Psoas muscle (tissue), 8 donors: Measurements from ENCODE around the gene ELP2. TPM values are rescaled to one million over a fixed set of nuclear protein-coding genes. Genes with fewer than 3 reads are reported as not detected.
A peak's percentile ranks its signal among the peaks of the same experiment; 100 is the strongest.

Experiments used
- ATAC-seq, 4 donors: fragments of 200-7000 bp; cut with Tn5 transposase; one replicate each; pipeline ENCODE4 v1.9.1; 2020; ENCODE audit warnings: moderate library complexity in 3 of 4, mild to moderate bottlenecking in 2 of 4
- DNase-seq, 2 donors: peaks; one replicate each; pipeline ENCODE4 v3.0.0-alpha.2; 2020
- H3K27ac ChIP-seq: fragments of 200-600 bp; one replicate; pipeline ENCODE4 v1.8.0; 2022
- H3K27me3 ChIP-seq, 3 donors: fragments of 200-600 bp in 1 of 3; one replicate each; pipeline versions ENCODE4 v1.6.1 to v1.8.0; 2013 to 2022; ENCODE audit warnings: low read length in 2 of 3, mild to moderate bottlenecking in 2 of 3, moderate library complexity in 1 of 3; ENCODE audit not compliant: insufficient read depth in 3 of 3
- H3K36me3 ChIP-seq, 2 donors: fragments of 200-600 bp in 1 of 2; one replicate each; pipeline versions ENCODE4 v1.6.1 to v1.8.0; 2013 to 2022; ENCODE audit warnings: low read depth in 1 of 2, mild to moderate bottlenecking in 1 of 2, moderate library complexity in 1 of 2; ENCODE audit not compliant: insufficient read depth in 1 of 2
- H3K4me1 ChIP-seq: fragments of 200-600 bp; one replicate; pipeline ENCODE4 v1.8.0; 2022
- H3K4me3 ChIP-seq: fragments of 200-600 bp; one replicate; pipeline ENCODE4 v1.8.0; 2022; ENCODE audit warnings: mild to moderate bottlenecking
- H3K9me3 ChIP-seq: fragments of 200-600 bp; one replicate; pipeline ENCODE4 v1.8.0; 2022
- WGBS, 3 donors: extraction: QIAGEN DNeasy Blood & Tissue Kit; methylation state at CpG; one replicate each; pipeline versions ENCODE4 v1.1.6 to v1.1.7; 2013; 5-methylcytosine and 5-hydroxymethylcytosine counted together
- intact Hi-C, 2 donors: fragments of 100-400 bp; cut with DNase I; formaldehyde crosslinking; loops; one replicate each; pipeline versions ENCODE4 v1.11.0 to v1.14.2; 2022
- polyA plus RNA-seq, 3 donors: library from polyadenylated mRNA; stranded (reverse); fragments of 200-250 nt; gene quantifications; one replicate each; pipeline ENCODE4 v1.2.3, GENCODE V29; 2013
- total RNA-seq, 4 donors: library from RNA; stranded (reverse); fragmentation: NEBNext Ultra II Directional in 2 of 4; extraction: Animal tissue kit (Norgen Biotek cat#: 25700) in 2 of 4; gene quantifications; one replicate each; pipeline versions ENCODE4 v1.2.1 to v1.2.4, GENCODE V29; 2021 to 2023
- TF ChIP-seq, protein P1 (sequence below): fragments of 200-600 bp; IDR thresholded peaks from one replicate; pipeline ENCODE4 v1.8.0; 2022; ENCODE audit warnings: antibody characterized with exemption
- donor health status: healthy with polysubstance abuse.
- donor health status: DM: no; HTN: no; CAD: no; lungs with moderate emphysema.
- donor health status: Bipolar disorder and iron deficiency.
- donor health status: healthy.
- donor health status: DM: yes; HTN: yes; CAD: no.
- donor health status: DM: no; HTN: no; CAD: no.
- donor health status: DM: no; HTN: no; CAD: no.
- donor health status: DM: yes; HTN: yes; CAD: no.

ELP2 gene
- total and polyA plus RNA-seq, 7 donors: 25.0 to 65.5 (median 54.7) TPM

DNA sequence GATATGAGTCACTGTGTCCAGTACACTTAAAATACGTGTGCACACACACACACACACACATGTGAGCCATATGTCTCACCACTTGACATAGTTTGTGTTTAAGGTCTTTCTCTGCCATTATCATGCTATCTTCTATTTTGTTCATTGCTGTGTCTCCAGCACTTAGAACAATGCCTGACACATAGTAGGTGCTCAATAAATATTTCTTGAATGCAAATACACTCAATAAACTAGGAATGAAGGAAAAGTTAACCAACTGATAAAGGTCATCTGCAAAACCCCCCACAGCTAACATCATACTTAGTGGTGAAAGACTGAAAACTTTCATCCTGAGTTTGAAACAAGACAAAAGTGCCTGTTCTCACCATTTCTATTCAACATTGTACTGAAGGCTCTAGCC lies 62.0 kb downstream of the ELP2 start:
- no peaks in the 10 kb centered on the region for H3K27me3 ChIP-seq
- peaks cover 3% of the 10 kb centered on the region for H3K4me1 ChIP-seq
- no peaks in the 10 kb centered on the region for H3K36me3 ChIP-seq
- H3K4me3 ChIP-seq: no peak overlapping the region
- TF ChIP-seq, protein P1, sequence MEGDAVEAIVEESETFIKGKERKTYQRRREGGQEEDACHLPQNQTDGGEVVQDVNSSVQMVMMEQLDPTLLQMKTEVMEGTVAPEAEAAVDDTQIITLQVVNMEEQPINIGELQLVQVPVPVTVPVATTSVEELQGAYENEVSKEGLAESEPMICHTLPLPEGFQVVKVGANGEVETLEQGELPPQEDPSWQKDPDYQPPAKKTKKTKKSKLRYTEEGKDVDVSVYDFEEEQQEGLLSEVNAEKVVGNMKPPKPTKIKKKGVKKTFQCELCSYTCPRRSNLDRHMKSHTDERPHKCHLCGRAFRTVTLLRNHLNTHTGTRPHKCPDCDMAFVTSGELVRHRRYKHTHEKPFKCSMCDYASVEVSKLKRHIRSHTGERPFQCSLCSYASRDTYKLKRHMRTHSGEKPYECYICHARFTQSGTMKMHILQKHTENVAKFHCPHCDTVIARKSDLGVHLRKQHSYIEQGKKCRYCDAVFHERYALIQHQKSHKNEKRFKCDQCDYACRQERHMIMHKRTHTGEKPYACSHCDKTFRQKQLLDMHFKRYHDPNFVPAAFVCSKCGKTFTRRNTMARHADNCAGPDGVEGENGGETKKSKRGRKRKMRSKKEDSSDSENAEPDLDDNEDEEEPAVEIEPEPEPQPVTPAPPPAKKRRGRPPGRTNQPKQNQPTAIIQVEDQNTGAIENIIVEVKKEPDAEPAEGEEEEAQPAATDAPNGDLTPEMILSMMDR: no peak
- ATAC-seq (no peak), DNase-seq (no peak)
- no peaks in the 10 kb centered on the region for H3K9me3 ChIP-seq
- 88 to 96% (median 93%) methylated on average over 1 of the region's 1 CpG for WGBS, 3 donors
- H3K27ac ChIP-seq: no peak overlapping the region
- intact Hi-C loops: no loop called here

DNA sequence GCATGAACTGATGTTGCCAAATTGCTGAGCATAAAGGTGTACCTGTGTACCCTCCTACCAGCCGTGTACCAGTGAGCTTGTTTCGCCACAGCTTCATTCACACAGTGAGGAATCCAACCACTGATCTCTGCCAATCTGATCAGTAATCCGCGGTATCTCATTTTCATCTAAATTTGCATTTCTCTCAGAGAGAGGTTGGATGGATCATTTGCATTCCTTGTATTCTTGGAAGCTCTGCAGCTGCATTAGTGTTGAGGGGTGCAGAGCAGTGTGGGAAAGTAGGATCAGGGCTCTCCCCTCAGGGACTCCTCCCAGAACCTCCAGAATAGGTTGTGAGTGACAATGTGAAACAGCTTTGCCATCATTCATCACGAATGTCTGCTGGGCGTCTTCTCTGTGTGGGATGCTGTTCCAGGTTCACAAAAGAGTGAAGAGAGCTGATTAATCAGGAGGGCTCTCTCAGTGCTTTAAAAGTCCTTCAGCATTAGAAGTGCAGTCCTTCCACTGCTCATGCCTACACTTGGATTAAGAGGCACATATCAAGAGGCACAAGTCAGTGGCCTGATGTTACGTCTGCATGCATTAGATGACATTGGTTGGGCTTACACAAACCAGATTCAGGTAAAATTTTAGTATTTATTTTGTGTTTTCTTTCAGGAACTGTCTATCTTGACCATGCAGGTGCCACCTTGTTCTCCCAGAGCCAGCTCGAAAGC lies 65.1 kb downstream of the ELP2 start:
- Histone ChIP-seq H3K4me1 (no peaks in the 10 kb centered on the region), H3K27ac (no peak overlapping the region), H3K27me3 (no peaks in the 10 kb centered on the region), H3K36me3 (no peaks in the 10 kb centered on the region), H3K4me3 (no peak overlapping the region), H3K9me3 (no peaks in the 10 kb centered on the region)
- TF ChIP-seq, protein P1: no peak
- ATAC-seq (no peak), DNase-seq (no peak)
- intact Hi-C loops: no loop called here
- 82 to 86% (median 85%) methylated on average over 8 of the region's 8 CpGs for WGBS, 3 donors

DNA sequence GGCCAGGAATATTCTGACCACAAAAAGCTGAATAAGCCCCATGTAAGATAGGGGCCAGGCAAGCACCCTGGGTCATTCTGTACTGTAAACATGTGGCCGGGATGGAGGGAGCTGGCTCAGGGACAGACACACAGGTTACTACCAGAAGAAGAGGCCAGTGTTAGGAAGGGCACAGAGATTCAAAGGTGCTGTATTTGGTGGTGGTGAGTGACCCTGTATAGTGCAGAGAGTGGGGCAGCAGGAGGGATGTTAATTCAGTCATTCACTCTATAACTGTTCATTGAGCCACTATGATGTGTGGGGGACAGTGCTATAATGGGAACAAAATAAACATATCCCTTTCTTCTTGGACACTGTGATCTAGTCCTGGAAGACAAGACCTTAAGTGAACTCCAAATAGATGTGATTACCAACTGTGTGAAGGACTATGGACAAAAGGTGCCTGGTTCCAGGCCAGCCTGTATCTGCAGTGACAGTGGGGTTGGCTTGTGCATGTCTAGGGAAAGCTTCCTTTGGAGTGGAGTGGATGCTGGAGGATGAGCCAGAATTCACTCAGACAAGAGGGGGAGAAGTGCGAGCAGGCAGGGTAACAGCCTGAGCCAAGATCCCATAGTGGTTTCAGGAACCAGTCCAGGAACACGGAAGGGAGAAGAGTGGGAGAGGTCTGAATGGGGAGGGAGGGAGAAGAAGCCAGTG lies 65.9 kb downstream of the ELP2 start:
- Histone ChIP-seq H3K27ac (no peak overlapping the region), H3K9me3 (no peaks in the 10 kb centered on the region), H3K4me3 (no peak overlapping the region), H3K27me3 (no peaks in the 10 kb centered on the region), H3K36me3 (no peaks in the 10 kb centered on the region), H3K4me1 (no peaks in the 10 kb centered on the region)
- 22 to 33% (median 27%) methylated on average over 3 of the region's 3 CpGs for WGBS, 3 donors
- TF ChIP-seq, protein P1: no peak
- ATAC-seq: peak in 1 of 4 donors; percentile 74
- intact Hi-C loops: no loop called here
- no peak for DNase-seq

DNA sequence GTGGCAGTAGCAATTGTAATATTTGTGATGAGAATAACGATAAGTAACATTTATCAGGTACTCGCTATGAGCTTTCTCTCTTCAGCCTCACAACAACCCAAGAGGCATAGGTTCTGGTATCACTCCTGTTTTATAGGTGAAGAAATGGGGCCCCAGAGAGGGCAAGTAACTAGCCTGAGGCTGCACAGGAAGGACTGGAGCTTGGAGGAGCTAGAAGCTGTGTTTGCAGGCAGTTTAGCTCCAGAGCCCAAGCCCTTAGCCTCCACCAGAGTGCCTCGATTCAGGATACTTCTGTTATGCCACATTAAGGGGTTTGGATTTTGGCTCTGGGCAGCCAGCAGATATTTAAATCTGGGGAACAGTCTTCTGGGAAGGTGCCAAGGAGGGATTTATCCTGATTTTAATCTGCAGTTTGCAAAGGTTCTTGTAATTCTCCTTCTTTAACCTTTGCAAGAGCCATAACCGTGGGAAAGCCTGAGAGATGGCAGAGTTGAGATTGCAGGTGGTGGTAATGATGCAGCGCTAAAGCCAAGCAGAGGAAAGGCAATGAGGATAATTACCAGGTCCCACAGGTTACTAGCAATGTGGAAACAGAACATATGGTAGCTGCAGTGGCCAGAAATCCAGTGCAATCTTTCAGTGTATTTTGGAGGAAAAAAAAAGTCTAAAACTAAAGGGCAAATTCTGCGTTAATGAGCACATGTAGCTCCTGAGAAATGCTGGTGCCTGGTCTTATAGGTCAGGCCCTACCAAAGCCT lies 66.7 kb downstream of the ELP2 start:
- no peak overlapping the region for H3K4me3 ChIP-seq
- no peak for DNase-seq
- TF ChIP-seq, protein P1: no peak
- intact Hi-C loops: no loop called here
- H3K36me3 ChIP-seq: no peaks in the 10 kb centered on the region
- no peak for ATAC-seq
- WGBS, 3 donors: 71 to 74% (median 72%) methylated on average over 6 of the region's 6 CpGs
- no peaks in the 10 kb centered on the region for H3K4me1 ChIP-seq
- no peak overlapping the region for H3K27ac ChIP-seq
- H3K9me3 ChIP-seq: no peaks in the 10 kb centered on the region
- no peaks in the 10 kb centered on the region for H3K27me3 ChIP-seq
